Panc1 (cell line): Measurements from ENCODE around the gene FBLN2.

Experiments used
- POLR2AphosphoS5 ChIP-seq: IDR thresholded peaks from 2 replicates; pipeline ENCODE4 v1.6.1; 2012; ENCODE audit warnings: mild to moderate bottlenecking, low read depth, low read length, moderate library complexity
- TF ChIP-seq, protein P1 (sequence below): fragments of 450-650 bp; IDR thresholded peaks from 2 replicates; pipeline ENCODE4 v1.5.1; 2017; ENCODE audit warnings: mild to moderate bottlenecking

DNA sequence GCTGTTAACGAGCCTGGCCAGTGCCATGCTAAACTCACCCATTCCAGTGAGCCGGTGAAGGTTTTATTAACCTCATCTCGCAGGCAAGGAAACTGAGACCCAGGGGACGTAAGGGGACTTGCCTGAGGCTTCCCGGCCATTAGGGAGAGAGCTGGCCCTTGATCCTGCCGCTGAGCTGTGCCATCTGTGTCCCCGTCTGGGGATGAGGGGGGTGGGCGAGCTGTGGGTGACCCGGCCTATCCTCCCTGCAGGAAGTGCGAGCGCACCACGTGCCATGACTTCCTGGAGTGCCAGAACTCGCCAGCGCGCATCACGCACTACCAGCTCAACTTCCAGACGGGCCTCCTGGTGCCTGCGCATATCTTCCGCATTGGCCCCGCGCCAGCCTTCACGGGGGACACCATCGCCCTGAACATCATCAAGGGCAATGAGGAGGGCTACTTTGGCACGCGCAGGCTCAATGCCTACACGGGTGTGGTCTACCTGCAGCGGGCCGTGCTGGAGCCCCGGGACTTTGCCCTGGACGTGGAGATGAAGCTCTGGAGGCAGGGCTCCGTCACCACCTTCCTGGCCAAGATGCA is 88.5 kb downstream of the FBLN2 start:
- TF ChIP-seq, protein P1, sequence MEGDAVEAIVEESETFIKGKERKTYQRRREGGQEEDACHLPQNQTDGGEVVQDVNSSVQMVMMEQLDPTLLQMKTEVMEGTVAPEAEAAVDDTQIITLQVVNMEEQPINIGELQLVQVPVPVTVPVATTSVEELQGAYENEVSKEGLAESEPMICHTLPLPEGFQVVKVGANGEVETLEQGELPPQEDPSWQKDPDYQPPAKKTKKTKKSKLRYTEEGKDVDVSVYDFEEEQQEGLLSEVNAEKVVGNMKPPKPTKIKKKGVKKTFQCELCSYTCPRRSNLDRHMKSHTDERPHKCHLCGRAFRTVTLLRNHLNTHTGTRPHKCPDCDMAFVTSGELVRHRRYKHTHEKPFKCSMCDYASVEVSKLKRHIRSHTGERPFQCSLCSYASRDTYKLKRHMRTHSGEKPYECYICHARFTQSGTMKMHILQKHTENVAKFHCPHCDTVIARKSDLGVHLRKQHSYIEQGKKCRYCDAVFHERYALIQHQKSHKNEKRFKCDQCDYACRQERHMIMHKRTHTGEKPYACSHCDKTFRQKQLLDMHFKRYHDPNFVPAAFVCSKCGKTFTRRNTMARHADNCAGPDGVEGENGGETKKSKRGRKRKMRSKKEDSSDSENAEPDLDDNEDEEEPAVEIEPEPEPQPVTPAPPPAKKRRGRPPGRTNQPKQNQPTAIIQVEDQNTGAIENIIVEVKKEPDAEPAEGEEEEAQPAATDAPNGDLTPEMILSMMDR: no peak
- no peak for TF ChIP-seq POLR2AphosphoS5
